PC-9 (cell line): ENCODE measurements around the gene RNU7-1. TPM values are rescaled to one million over a fixed set of nuclear protein-coding genes. Genes with fewer than 3 reads are reported as not detected.

Experiments
- BruUV-seq: library from RNA; stranded (reverse); fragments of 400-500 nt; replicated peaks from 2 replicates; lab custom pipeline; 2021; lab: Mats Ljungman, UMichigan
- CTCF ChIA-PET: fragments of 300-600 bp; sonication (Branson Sonifier 250); formaldehyde crosslinking; loops from one replicate; lab custom pipeline; 2022; ENCODE audit warnings: antibody characterized with exemption; lab: Charles Lee
- POLR2A ChIA-PET: fragments of 300-600 bp; sonication (Branson Sonifier 250); formaldehyde crosslinking; loops from one replicate; lab custom pipeline; 2022; ENCODE audit warnings: antibody characterized with exemption; ENCODE audit not compliant: unreplicated experiment; lab: Charles Lee
- DNase-seq, 2 experiments: peaks; one replicate each; pipeline versions ENCODE4 v3.0.0 to v3.0.0-alpha.2; 2015 to 2022; ENCODE audit warnings: mixed read lengths in 1 of 2
- H2AFZ ChIP-seq: fragments of 200-600 bp; sonication (generic); 2 replicates; pipeline ENCODE4 v1.8.1; 2017; ENCODE audit warnings: antibody characterized with exemption
- H3F3A ChIP-seq: fragments of 200-600 bp; sonication (generic); 2 replicates; pipeline ENCODE4 v1.8.1; 2017; ENCODE audit warnings: antibody characterized with exemption, mild to moderate bottlenecking, low read depth; ENCODE audit not compliant: insufficient read depth
- H3K27ac ChIP-seq: fragments of 200-600 bp; sonication (generic); 2 replicates; pipeline ENCODE4 v1.6.1; 2016; ENCODE audit warnings: mixed run types
- H3K27me3 ChIP-seq: fragments of 200-600 bp; sonication (generic); 2 replicates; pipeline ENCODE4 v1.6.1; 2016; ENCODE audit warnings: low read depth, mixed run types; ENCODE audit not compliant: insufficient read depth
- H3K36me3 ChIP-seq: fragments of 200-600 bp; sonication (generic); 2 replicates; pipeline ENCODE4 v1.6.1; 2016; ENCODE audit warnings: low read depth, mixed run types
- H3K4me1 ChIP-seq: fragments of 200-600 bp; sonication (generic); replicated peaks from 2 replicates; pipeline ENCODE4 v1.6.1; 2016; ENCODE audit warnings: mixed run types; ENCODE audit not compliant: insufficient read depth
- H3K4me2 ChIP-seq: fragments of 200-600 bp; sonication (generic); 2 replicates; pipeline ENCODE4 v1.6.1; 2017; ENCODE audit warnings: mixed run types
- H3K4me3 ChIP-seq: fragments of 200-600 bp; sonication (generic); 2 replicates; pipeline ENCODE4 v1.6.1; 2016; ENCODE audit warnings: mixed run types
- H3K79me2 ChIP-seq: fragments of 200-600 bp; sonication (generic); 2 replicates; pipeline ENCODE4 v1.6.1; 2017; ENCODE audit warnings: low read depth, mixed run types
- H3K9me2 ChIP-seq: fragments of 200-600 bp; sonication (generic); 2 replicates; pipeline ENCODE4 v1.8.1; 2017; ENCODE audit warnings: mild to moderate bottlenecking; ENCODE audit not compliant: insufficient read depth
- H3K9me3 ChIP-seq: fragments of 200-600 bp; sonication (generic); 2 replicates; pipeline ENCODE4 v1.8.1; 2016; ENCODE audit warnings: low read depth; ENCODE audit not compliant: insufficient read depth
- H4K20me1 ChIP-seq: fragments of 200-600 bp; sonication (generic); 2 replicates; pipeline ENCODE4 v1.8.1; 2017; ENCODE audit not compliant: insufficient read depth
- EZH2 ChIP-seq: fragments of 200-600 bp; sonication (generic); IDR thresholded peaks from 2 replicates; pipeline ENCODE4 v1.8.0; 2017; ENCODE audit warnings: antibody characterized with exemption, low read depth
- intact Hi-C: fragments of 100-400 bp; cut with micrococcal nuclease; formaldehyde crosslinking; loops from one replicate; pipeline ENCODE4 v1.10.0; 2022; ENCODE audit not compliant: unreplicated experiment
- total RNA-seq: library from RNA; stranded (reverse); gene quantifications from 2 replicates; pipeline ENCODE4 v1.2.3, GENCODE V29; 2021
- TF ChIP-seq, protein P1 (sequence below): fragments of 200-600 bp; sonication (generic); conservative IDR thresholded peaks from 2 replicates; pipeline ENCODE4 v1.6.1; 2017; ENCODE audit warnings: mixed run types, antibody characterized with exemption, mild to moderate bottlenecking, moderate library complexity

RNU7-1 gene
- total RNA-seq, 1 experiment from 2014 or later: not detected

GRCh38 chr12:6925239-6925539 is 18.4 kb upstream of the RNU7-1 start:
- intact Hi-C loops: loop anchor here (1.0 to 5.0 kb wide), 3 partner anchors 19 to 262 kb away; partner anchors contain the start of genes C12orf57, PEX5 and SPSB2
- H3K9me2 ChIP-seq: no peaks in the 10 kb centered on the region
- H3K9me3 ChIP-seq: no peaks in the 10 kb centered on the region
- H3K4me2 ChIP-seq: peak overlapping the region; percentile 89
- H3K4me3 ChIP-seq: peak overlapping the region; percentile 85; the same call in 1 of the 2 replicates
- no TSS peak for BruUV-seq
- no peaks in the 10 kb centered on the region for H4K20me1 ChIP-seq
- CTCF ChIA-PET: interaction anchor here (0.6 to 2.7 kb wide), 21 partner anchors 11 to 311 kb away, joined by 3 to 38 read pairs (median 5); partner anchors contain the start of genes C12orf57, CDCA3, RNU7-1 and SPSB2
- POLR2A ChIA-PET: interaction anchor here (0.6 to 1.5 kb wide), 18 partner anchors 9 to 313 kb away, joined by 3 to 31 read pairs (median 5); partner anchors contain the start of genes C12orf57, RNU7-1, SPSB2 and USP5
- H3K79me2 ChIP-seq: peaks cover 32% of the 10 kb centered on the region
- no peak for DNase-seq
- peak overlapping the region; percentile 65; the same call in 1 of the 2 replicates for H2AFZ ChIP-seq
- peaks cover 33% of the 10 kb centered on the region for H3F3A ChIP-seq
- peak overlapping the region; percentile 75 for H3K27ac ChIP-seq
- H3K36me3 ChIP-seq: no peaks in the 10 kb centered on the region
- TF ChIP-seq, protein P1, sequence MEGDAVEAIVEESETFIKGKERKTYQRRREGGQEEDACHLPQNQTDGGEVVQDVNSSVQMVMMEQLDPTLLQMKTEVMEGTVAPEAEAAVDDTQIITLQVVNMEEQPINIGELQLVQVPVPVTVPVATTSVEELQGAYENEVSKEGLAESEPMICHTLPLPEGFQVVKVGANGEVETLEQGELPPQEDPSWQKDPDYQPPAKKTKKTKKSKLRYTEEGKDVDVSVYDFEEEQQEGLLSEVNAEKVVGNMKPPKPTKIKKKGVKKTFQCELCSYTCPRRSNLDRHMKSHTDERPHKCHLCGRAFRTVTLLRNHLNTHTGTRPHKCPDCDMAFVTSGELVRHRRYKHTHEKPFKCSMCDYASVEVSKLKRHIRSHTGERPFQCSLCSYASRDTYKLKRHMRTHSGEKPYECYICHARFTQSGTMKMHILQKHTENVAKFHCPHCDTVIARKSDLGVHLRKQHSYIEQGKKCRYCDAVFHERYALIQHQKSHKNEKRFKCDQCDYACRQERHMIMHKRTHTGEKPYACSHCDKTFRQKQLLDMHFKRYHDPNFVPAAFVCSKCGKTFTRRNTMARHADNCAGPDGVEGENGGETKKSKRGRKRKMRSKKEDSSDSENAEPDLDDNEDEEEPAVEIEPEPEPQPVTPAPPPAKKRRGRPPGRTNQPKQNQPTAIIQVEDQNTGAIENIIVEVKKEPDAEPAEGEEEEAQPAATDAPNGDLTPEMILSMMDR: no peak
- no peak for TF ChIP-seq EZH2
- peaks cover 47% of the 10 kb centered on the region for H3K4me1 ChIP-seq
- no peaks in the 10 kb centered on the region for H3K27me3 ChIP-seq

- Histone ChIP-seq H3K4me1 (peaks cover 49% of the 10 kb centered on the region), H3K4me3 (peak overlapping the region; percentile 85), H4K20me1 (no peaks in the 10 kb centered on the region), H3K4me2 (peak overlapping the region; percentile 89), H2AFZ (peak overlapping the region; percentile 65), H3K9me3 (no peaks in the 10 kb centered on the region), H3K79me2 (peaks cover 36% of the 10 kb centered on the region), H3K27ac (peak overlapping the region; percentile 75), H3K36me3 (no peaks in the 10 kb centered on the region), H3F3A (peaks cover 33% of the 10 kb centered on the region), H3K9me2 (no peaks in the 10 kb centered on the region), H3K27me3 (no peaks in the 10 kb centered on the region)
- TF ChIP-seq, protein P1: 0 out of 2 replicates have a peak, but pooled peaks have one; percentile 16
- TF ChIP-seq EZH2: no peak
- POLR2A ChIA-PET: interaction anchor here (0.6 to 1.5 kb wide), 23 partner anchors 9 to 1315 kb away, joined by 3 to 31 read pairs (median 5); partner anchors contain the start of genes C12orf57, LPAR5, RNU7-1 and SPSB2
- TSS peak; percentile 80 for BruUV-seq
- intact Hi-C loops: loop anchor here (1.0 to 5.0 kb wide), 3 partner anchors 19 to 262 kb away; partner anchors contain the start of genes C12orf57, PEX5 and SPSB2
- DNase-seq: peak; percentile 81 to 91
- CTCF ChIA-PET: interaction anchor here (0.5 to 2.7 kb wide), 24 partner anchors 12 to 312 kb away, joined by 3 to 38 read pairs (median 5); partner anchors contain the start of genes C12orf57, CDCA3, RNU7-1 and SPSB2
Observed at GRCh38 chr12:6925540-6926279, 17.9 kb upstream of the RNU7-1 start.

- Histone ChIP-seq H3K27me3 (no peaks in the 10 kb centered on the region), H2AFZ (peak within 1 kb of the TSS; percentile 92), H3F3A (peaks cover 42% of the 10 kb centered on the region), H3K4me1 (peaks cover 53% of the 10 kb centered on the region), H4K20me1 (peaks cover 16% of the 10 kb centered on the region; the same call in 1 of the 2 replicates), H3K27ac (peak within 1 kb of the TSS; percentile 75), H3K36me3 (no peaks in the 10 kb centered on the region), H3K79me2 (peaks cover 54% of the 10 kb centered on the region), H3K4me3 (peak within 1 kb of the TSS; percentile 85), H3K9me2 (no peaks in the 10 kb centered on the region), H3K4me2 (peak within 1 kb of the TSS; percentile 95), H3K9me3 (no peaks in the 10 kb centered on the region)
- CTCF ChIA-PET: interaction anchor here (1.0 kb wide), 2 partner anchors 10 to 58 kb away, joined by 3 to 5 read pairs; no protein-coding TSS in a partner anchor
- no TSS peak for BruUV-seq
- TF ChIP-seq EZH2: no peak
- TF ChIP-seq, protein P1: no peak
- DNase-seq: peak in 1 of 2 experiments; percentile 66
- POLR2A ChIA-PET: interaction anchor here (0.6 kb wide), 1 partner anchor 42 kb away, joined by 3 read pairs; no protein-coding TSS in a partner anchor
- intact Hi-C loops: loop anchor here (5.0 kb wide), 1 partner anchor 260 kb away; the partner anchor contains the start of gene PEX5
Observed at GRCh38 chr12:6927379-6928021, 16.1 kb upstream of the RNU7-1 start, which contains the start of gene ATN1. TSS of gene ATN1 (plus strand) at chr12:6927959. CDS start at chr12:6934002, 6,043 bp downstream.
